AG09309 (cell line): ENCODE data around the gene BHLHE23.

Source experiments
- DNase-seq: peaks from one replicate; pipeline ENCODE4 v3.0.0-alpha.2; 2010; ENCODE audit warnings: low read depth
- H3K4me3 ChIP-seq: 2 replicates; pipeline ENCODE4 v1.5.1; 2011; ENCODE audit warnings: mild to moderate bottlenecking, low read depth, low read length, moderate library complexity; ENCODE audit not compliant: control insufficient read depth
- CTCF ChIP-seq: IDR thresholded peaks from 2 replicates; pipeline ENCODE4 v1.5.1; 2011; ENCODE audit warnings: mild to moderate bottlenecking, low read depth, low read length, inconsistent platforms; ENCODE audit not compliant: insufficient read depth, control insufficient read depth; ENCODE audit errors: missing control alignments

BHLHE23 gene

GRCh38 chr20:62967628-62968351 is 39.0 kb downstream of the BHLHE23 start:
- no peak overlapping the region for H3K4me3 ChIP-seq
- TF ChIP-seq CTCF: no peak
- DNase-seq: no peak

GRCh38 chr20:62967149-62967501 is 39.6 kb downstream of the BHLHE23 start:
- H3K4me3 ChIP-seq: no peak overlapping the region
- TF ChIP-seq CTCF: no peak
- DNase-seq: no peak

GRCh38 chr20:62966212-62967148 is 40.3 kb downstream of the BHLHE23 start:
- DNase-seq: no peak
- no peak overlapping the region for H3K4me3 ChIP-seq
- no peak for TF ChIP-seq CTCF

- H3K4me3 ChIP-seq: no peak overlapping the region
- DNase-seq: no peak
- no peak for TF ChIP-seq CTCF
These were observed 41.4 kb downstream of the BHLHE23 start for GRCh38 chr20:62965363-62965771.

GRCh38 chr20:62964700-62965099 is 42.1 kb downstream of the BHLHE23 start:
- DNase-seq: no peak
- H3K4me3 ChIP-seq: no peak overlapping the region
- TF ChIP-seq CTCF: no peak

GRCh38 chr20:62963614-62964397 is 43.0 kb downstream of the BHLHE23 start:
- DNase-seq: no peak
- TF ChIP-seq CTCF: no peak
- no peak overlapping the region for H3K4me3 ChIP-seq
